Muscle of arm (tissue), 12 donors: ENCODE results near the gene AADACL4. TPM values are rescaled to one million over a fixed set of nuclear protein-coding genes. Genes with fewer than 3 reads are reported as not detected.
"Not testable (repeated sequence)": the region's sequence is repeated elsewhere in the genome, so short reads cannot be mapped to it uniquely, and the experiment has no call there.

Experiments
- DNase-seq: peaks from one replicate; pipeline ENCODE4 v3.0.0-alpha.2; 2013
- polyA plus RNA-seq, 12 donors: library from polyadenylated mRNA; unstranded; fragments of 120-200 nt; gene quantifications; one replicate each; pipeline ENCODE4 v1.2.1, GENCODE V29; 2013; ENCODE audit not compliant: insufficient read length in 12 of 12

The AADACL4 gene
- polyA plus RNA-seq, 12 donors: not detected

DNA sequence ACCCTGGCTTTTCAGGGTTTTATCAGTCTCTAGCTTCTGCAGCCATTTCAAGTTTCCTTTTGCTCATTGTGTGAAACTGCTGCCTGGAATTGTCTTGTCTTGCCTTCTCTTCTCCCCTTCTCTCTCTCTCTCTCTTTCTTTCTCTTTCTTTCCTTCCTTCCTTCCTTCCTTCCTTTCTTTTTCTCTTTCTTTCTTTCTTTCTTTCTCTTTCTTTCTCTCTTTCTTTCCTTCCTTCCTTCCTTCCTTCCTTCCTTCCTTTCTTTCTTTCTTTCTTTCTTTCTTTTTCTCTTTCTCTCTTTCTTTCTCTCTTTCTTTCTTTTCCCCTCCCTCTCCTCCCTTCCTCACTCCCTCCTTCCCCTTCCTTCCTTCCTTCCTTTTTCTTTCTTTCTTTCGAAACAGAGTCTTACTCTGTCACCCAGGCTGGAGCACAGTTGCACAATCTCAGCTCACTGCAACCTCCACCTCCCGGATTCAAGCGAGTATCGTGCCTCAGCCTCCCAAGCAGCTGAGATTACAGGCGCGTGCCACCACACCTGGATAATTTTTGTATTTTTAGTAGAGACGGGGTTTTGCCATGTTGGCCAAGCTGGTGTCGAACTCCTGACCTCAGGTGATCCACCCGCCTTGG, 14.1 kb downstream of the AADACL4 start:
- DNase-seq: not testable (repeated sequence)

- peak; percentile 84 for DNase-seq
Observed at GRCh38 chr1:12658531-12659453, 14.9 kb downstream of the AADACL4 start.

DNA sequence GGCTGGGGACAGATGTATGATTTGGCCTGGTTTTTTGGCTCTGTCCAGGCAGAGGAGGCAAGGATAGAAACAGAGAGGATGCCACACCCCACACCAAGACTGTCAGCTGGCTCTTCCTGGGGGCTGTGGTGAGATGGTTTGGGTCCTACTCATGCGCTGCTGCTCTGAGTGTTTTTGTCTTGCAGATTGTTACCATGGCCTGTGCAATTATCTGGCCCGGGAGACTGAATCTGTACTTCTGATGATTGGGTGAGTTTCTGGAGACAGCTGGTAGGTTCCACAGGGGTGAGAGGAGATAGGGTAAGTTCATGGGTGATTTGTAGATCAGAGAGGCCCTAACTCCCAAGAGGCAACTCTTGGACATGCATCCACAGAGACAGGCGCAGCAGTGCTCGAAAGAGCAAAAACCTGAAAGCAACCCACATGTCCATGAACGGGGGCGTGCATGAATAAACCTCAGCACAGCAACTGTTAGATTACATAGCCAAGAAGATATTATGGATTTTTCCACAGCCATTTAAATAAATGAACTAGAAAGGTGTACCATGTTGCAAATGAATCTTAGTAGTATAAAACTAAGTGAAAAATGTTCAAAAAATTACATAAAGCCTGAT, 17.8 kb downstream of the AADACL4 start:
- DNase-seq: no peak

DNA sequence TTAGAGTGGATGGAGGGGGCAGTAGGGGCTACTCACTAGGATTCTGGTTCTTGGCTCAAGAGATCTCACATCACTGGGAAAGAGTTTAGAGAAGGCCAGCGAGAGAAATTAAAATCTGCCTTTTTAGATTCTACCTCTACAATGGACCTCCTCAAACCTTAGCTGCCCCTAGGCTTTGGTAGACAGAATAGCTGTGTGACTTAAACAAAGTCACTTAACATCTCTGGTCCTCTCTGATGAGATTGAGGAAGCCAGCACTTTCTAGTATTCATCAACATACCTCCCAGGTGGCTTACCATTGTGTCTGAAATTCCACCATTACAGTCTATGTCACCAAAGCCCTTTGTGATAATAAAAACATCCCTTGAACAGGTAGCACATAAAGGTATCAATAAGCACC, 18.7 kb downstream of the AADACL4 start:
- DNase-seq: no peak

- DNase-seq: no peak
Observed at GRCh38 chr1:12665511-12665910, 21.6 kb downstream of the AADACL4 start.

DNA sequence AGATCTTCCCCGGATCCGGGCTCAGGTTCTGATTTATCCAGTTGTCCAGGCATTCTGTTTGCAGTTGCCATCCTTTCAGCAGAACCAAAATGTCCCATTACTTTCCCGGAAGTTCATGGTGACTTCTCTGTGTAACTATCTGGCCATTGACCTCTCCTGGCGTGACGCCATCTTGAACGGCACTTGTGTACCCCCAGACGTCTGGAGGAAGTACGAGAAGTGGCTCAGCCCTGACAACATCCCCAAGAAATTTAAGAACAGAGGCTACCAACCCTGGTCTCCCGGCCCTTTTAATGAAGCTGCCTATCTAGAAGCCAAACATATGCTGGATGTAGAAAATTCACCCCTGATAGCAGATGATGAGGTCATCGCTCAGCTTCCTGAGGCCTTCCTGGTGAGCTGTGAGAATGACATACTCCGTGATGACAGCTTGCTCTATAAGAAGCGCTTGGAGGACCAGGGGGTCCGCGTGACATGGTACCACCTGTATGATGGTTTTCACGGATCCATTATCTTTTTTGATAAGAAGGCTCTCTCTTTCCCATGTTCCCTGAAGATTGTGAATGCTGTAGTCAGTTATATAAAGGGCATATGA, 22.4 kb downstream of the AADACL4 start:
- no peak for DNase-seq

DNA sequence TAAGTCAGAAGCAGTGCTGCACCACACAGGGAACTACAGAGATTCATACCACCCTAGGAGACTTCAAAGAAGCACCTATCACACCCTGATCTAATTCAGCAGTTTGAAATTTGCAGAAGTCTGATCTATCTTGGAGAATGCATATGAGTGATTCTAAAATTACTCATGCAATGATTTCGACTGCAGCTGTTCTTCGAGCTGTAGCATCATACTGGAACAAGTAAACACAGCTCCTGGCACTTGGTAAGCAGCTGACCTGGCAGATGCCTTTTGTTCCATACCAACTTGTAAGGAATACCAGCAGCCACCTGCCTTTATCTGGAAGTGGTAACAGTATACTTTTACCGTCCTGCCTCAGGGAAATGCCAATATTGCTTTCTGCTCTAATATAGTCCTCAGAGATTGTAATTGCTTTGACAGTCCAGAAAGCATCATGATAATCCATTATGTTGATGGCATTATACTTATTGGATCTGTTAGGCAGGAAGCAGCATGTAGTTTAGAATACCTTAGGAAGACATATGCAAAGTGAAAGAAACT, 25.7 kb downstream of the AADACL4 start:
- no peak for DNase-seq

- DNase-seq: no peak
Observed at GRCh38 chr1:12674358-12674757, 30.5 kb downstream of the AADACL4 start.

GRCh38 chr1:12676122-12676521, 32.2 kb downstream of the AADACL4 start:
- not testable (repeated sequence) for DNase-seq

DNA sequence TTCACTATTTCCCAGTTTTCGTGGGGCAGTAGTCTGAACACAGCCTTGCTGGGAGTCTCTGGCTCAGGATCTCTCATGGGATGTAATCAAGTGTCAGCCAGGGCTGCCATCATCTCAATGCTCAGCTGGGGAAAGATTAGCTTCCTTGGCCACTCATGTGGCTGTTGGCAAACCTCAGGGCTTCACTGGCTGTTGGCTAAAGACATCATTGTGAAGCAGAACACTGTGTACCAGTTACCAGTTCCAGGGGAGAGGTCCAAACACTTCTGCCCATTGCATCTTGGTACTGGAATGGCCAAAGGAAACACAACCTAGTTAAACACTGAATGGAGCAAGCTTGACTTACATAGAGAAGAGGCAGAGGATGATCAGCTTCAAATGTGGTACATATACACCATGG, 33.7 kb downstream of the AADACL4 start:
- no peak for DNase-seq

DNA sequence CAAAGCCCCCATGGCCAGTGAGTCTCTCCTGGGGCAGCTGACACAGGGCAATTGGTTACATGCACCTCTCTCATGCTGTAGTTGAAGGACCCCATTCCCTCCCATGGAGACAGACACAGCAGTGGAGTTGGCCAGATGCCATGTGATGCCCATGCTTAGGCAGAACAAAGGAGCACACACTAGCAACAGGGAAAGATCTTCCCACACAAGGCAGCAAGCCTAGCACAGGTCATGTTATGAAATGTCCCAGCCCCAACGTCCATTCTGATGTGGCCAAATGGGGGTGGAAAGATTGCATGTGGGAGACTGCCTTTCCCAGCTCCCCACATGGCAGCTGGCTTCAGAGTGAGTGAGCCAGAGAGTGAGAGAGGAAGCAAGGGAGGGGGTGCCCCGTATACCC, 34.5 kb downstream of the AADACL4 start:
- DNase-seq: no peak

GRCh38 chr1:12678820-12679219, 34.9 kb downstream of the AADACL4 start:
- no peak for DNase-seq

DNA sequence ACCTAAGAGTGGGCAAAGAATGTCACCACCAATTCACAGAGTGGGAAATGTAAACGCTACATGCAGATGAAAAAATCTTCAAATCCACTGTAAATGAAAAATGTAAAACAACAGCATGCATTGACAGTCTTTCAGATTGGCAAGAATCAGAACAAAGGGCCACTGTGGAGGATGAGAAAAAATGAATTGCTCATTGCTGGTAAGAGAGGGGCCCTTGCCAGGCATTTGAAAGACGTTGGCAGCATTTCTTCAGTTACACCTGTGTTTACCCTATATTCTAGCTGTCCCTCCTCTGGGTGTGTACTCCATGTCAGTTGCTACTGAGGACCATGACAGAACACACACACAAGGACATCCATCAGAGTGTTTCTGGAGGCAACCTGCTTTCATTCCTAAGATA, 46.3 kb downstream of the AADACL4 start:
- DNase-seq: no peak

DNA sequence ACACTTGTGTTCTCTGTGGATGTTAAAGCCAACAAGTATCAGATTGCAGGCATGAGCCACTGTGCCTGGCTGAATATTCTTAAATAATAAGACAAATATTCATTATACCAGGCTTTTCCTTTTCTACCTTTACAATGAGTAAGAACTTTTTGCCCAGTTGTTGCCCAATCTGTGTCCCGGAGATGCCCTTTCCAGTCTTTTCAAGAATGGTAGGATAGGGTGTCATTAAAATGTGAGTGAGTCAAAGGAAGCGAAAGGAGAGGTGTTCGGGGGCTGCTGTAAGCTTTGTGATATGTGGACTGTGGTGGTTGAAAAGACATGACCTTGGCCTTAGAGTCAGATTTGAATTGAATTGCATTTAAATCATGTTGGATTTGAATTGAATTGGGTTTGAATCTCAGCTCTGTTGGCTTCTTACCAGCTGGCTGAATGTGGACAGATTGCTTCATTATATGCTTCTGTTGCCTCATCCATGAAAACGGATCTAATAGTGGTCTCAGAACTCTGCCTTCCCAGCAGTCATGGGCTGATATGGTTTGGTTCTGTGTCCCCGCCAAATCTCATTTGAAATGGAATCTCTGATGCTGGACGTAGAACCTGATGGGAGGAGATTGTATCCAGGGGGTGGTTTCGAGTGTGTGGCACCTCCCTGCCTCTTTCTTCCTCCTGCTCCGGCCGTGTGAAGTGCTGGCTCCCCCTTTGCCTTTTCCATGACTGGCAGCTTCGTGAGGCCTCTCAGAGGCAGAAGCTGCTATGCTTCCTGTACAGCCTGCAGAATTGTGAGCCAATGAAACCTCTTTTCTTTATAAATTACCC, 49.3 kb downstream of the AADACL4 start:
- DNase-seq: no peak

GRCh38 chr1:12696658-12697057, 52.8 kb downstream of the AADACL4 start:
- DNase-seq: no peak

- DNase-seq: no peak
Observed at GRCh38 chr1:12697397-12697796, 53.5 kb downstream of the AADACL4 start.

DNA sequence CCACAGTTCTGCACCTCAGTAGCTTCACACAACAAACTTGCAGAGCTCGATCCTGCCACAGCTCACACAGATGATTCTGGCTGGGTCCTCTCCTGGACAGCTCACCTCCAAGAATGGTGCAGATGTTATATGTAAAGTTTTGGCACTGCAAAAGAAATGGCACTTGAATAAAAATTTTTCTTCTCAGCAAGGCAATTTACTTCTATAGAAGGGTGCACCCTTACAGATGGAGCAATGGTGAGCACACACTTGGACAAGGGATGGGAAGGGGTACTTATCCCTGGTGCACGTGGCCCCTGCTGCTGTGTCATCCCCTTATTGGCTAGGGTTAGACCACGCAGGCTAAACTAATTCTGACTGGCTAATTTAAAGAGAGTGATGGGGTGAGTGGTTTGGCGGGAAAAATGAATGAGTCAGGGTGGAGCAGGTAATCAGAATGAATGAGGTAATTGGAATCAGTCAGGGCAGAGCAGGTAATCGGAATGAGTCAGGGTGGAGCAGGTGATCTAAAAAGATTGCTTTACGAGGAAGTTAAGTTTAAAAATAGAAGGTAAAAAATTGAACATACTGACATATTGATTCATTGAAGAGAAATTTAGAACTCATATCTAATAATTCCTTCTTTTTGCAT, 60.1 kb downstream of the AADACL4 start:
- no peak for DNase-seq

DNA sequence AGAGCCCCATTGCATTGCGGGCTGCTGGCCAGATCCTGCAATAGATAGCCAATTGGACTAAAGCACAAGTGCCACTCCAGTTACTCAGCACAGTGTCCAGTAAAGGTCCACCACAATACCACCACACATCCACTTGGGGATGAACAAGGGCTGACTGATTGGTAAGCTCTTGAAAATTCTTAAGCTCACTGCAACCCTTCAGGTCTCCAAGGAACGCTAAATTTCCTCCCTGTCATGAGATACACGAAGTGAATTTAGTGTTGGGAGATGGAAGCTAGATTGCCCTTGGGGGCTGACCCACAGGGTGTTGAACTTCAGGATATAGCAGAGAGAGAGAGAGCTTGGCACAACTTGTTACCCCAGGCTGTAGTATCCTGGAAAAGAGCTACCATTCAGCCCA, 62.2 kb downstream of the AADACL4 start:
- DNase-seq: no peak

DNA sequence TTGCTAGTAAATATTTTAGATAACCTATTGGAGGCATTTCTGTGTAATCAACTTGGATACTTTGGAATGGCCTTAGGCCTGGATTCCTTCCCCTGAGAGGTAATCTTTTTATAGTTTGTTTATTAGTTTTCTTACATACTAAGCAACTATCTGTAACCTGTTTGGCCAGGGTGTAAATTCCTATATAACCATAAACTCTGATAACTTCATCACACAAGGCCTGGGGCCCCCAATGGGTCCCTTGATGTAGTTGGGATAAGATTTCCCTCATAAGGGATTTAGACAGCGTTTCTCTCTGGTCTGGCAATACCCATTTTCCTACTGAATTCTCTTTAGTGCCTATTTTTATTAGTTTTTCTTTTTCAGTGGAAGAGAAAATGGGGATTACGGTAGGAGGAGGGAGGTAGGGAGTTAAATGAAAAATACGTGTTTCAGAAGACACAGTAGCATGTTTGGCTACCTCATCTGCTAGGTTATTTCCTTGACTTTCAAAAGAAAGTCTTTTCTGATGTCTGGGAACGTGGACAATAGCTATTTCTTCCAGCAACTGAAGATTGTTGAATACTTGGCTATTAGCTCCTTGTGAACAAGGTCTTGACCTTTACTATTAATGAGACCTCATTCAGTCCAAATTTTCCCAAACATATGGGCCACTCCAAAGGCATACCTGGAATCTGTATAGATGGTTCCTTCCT, 64.7 kb downstream of the AADACL4 start:
- DNase-seq: no peak

DNA sequence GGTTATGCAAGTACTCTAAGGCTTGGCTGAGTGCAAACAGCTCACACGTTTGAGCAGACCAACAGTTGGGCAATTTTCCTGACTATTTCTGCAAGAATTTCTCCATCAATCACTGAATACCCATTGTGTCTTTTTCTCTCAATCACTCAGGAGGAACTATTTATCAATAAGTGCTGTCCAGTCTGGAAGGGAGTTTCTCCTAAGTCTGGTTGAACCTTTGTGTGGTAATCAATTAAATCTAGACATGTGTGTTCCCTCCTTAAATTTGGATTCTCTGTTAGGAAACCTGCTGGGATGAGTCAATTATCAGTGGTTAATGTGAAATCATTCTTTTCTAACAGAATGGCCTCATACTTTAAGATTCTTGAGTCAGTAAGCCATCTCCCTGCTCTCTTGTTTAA, 65.2 kb downstream of the AADACL4 start:
- no peak for DNase-seq
